Fibroblast of lung (primary cell): Measurements from ENCODE around the gene GJC3.

Experiments
- EZH2 ChIP-seq: IDR thresholded peaks from 2 replicates; pipeline ENCODE4 v1.5.1; 2012; ENCODE audit warnings: low read length, control low read depth, mild to moderate bottlenecking; ENCODE audit errors: missing control alignments
- TF ChIP-seq, protein P1 (sequence below), 2 donors: IDR thresholded peaks in 1 of 2; conservative IDR thresholded peaks in 1 of 2; 1 replicate in 1 of 2; 2 replicates in 1 of 2; pipeline ENCODE4 v1.5.1; 2011 to 2012; ENCODE audit warnings: low read length in 2 of 2, control low read depth in 1 of 2, inconsistent platforms in 1 of 2, low read depth in 1 of 2, mild to moderate bottlenecking in 1 of 2

- TF ChIP-seq, protein P1, sequence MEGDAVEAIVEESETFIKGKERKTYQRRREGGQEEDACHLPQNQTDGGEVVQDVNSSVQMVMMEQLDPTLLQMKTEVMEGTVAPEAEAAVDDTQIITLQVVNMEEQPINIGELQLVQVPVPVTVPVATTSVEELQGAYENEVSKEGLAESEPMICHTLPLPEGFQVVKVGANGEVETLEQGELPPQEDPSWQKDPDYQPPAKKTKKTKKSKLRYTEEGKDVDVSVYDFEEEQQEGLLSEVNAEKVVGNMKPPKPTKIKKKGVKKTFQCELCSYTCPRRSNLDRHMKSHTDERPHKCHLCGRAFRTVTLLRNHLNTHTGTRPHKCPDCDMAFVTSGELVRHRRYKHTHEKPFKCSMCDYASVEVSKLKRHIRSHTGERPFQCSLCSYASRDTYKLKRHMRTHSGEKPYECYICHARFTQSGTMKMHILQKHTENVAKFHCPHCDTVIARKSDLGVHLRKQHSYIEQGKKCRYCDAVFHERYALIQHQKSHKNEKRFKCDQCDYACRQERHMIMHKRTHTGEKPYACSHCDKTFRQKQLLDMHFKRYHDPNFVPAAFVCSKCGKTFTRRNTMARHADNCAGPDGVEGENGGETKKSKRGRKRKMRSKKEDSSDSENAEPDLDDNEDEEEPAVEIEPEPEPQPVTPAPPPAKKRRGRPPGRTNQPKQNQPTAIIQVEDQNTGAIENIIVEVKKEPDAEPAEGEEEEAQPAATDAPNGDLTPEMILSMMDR (conservative IDR thresholded peaks at IDR 0.05 in 1 of 2, IDR thresholded peaks at IDR 0.05 in 1 of 2; ENCODE audit: low read depth in 1 of 2, low read length in 2 of 2), result no peak
- TF ChIP-seq EZH2, result no peak
Observed at GRCh38 chr7:99919814-99920112, 9.7 kb downstream of the GJC3 start.
